ENCODE data around the gene COX7A2.

- TF ChIP-seq CTCF (IDR thresholded peaks at IDR 0.05) (no peak), EZH2 (IDR thresholded peaks at IDR 0.05; ENCODE audit: borderline replicate concordance, insufficient read depth, low read depth, low read length, poor library complexity, severe bottlenecking) (no peak)
Measured at GRCh38 chr6:75250552-75250951, 7.0 kb upstream of the COX7A2 start.

Data from B cell (primary cell).